ENCODE measurements around the gene M6PR. TPM values are rescaled to one million over a fixed set of nuclear protein-coding genes. Genes with fewer than 3 reads are reported as not detected.
"Not testable (repeated sequence)": the region's sequence is repeated elsewhere in the genome, so short reads cannot be mapped to it uniquely, and the experiment has no call there.

M6PR gene
- total RNA-seq, 4 donors from 2014 or later = 45.9 to 128 (median 75.4) TPM

GRCh38 chr12:8917031-8917430 lies 32.4 kb downstream of the M6PR start:
- peaks cover 0 to 7% of the 10 kb centered on the region in 2 donors for H3K4me1 ChIP-seq
- H3K27ac ChIP-seq = no peak overlapping the region
- TF ChIP-seq, protein P1, sequence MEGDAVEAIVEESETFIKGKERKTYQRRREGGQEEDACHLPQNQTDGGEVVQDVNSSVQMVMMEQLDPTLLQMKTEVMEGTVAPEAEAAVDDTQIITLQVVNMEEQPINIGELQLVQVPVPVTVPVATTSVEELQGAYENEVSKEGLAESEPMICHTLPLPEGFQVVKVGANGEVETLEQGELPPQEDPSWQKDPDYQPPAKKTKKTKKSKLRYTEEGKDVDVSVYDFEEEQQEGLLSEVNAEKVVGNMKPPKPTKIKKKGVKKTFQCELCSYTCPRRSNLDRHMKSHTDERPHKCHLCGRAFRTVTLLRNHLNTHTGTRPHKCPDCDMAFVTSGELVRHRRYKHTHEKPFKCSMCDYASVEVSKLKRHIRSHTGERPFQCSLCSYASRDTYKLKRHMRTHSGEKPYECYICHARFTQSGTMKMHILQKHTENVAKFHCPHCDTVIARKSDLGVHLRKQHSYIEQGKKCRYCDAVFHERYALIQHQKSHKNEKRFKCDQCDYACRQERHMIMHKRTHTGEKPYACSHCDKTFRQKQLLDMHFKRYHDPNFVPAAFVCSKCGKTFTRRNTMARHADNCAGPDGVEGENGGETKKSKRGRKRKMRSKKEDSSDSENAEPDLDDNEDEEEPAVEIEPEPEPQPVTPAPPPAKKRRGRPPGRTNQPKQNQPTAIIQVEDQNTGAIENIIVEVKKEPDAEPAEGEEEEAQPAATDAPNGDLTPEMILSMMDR (IDR thresholded peaks at IDR 0.05) = no peak
- TF ChIP-seq POLR2A (IDR thresholded peaks at IDR 0.05) = no peak
- no peaks in the 10 kb centered on the region for H3K27me3 ChIP-seq
- no peaks in the 10 kb centered on the region for H3K36me3 ChIP-seq
- H3K9me3 ChIP-seq = no peaks in the 10 kb centered on the region
- intact Hi-C loops (cut with DNase I; ENCODE audit: low total_unique reads) = no loop called here
- H3K4me3 ChIP-seq = no peak overlapping the region
- no peak for DNase-seq

GRCh38 chr12:8916154-8916553 lies 33.3 kb downstream of the M6PR start:
- Histone ChIP-seq H3K4me1 (peaks cover 0 to 7% of the 10 kb centered on the region in 2 donors), H3K36me3 (no peaks in the 10 kb centered on the region), H3K27me3 (no peaks in the 10 kb centered on the region), H3K27ac (no peak overlapping the region), H3K9me3 (no peaks in the 10 kb centered on the region), H3K4me3 (no peak overlapping the region)
- no peak for DNase-seq
- TF ChIP-seq POLR2A (IDR thresholded peaks at IDR 0.05) = no peak
- TF ChIP-seq, protein P1 (IDR thresholded peaks at IDR 0.05) = no peak
- intact Hi-C loops (cut with DNase I; ENCODE audit: low total_unique reads) = no loop called here

- TF ChIP-seq, protein P1 (IDR thresholded peaks at IDR 0.05) = no peak
- peak in 1 of 2 donors; percentile 8 for TF ChIP-seq POLR2A (IDR thresholded peaks at IDR 0.05)
- peak overlapping the region; percentile 66 to 82 for H3K4me3 ChIP-seq
- no peaks in the 10 kb centered on the region for H3K9me3 ChIP-seq
- peaks cover 0 to 7% of the 10 kb centered on the region in 2 donors for H3K4me1 ChIP-seq
- no peaks in the 10 kb centered on the region for H3K27me3 ChIP-seq
- intact Hi-C loops (cut with DNase I; ENCODE audit: low total_unique reads) = no loop called here
- no peaks in the 10 kb centered on the region for H3K36me3 ChIP-seq
- peak; percentile 41 to 46 for DNase-seq
- H3K27ac ChIP-seq = peak overlapping the region; percentile 91 to 96
Observed at GRCh38 chr12:8914716-8915526, 34.5 kb downstream of the M6PR start.

DNA sequence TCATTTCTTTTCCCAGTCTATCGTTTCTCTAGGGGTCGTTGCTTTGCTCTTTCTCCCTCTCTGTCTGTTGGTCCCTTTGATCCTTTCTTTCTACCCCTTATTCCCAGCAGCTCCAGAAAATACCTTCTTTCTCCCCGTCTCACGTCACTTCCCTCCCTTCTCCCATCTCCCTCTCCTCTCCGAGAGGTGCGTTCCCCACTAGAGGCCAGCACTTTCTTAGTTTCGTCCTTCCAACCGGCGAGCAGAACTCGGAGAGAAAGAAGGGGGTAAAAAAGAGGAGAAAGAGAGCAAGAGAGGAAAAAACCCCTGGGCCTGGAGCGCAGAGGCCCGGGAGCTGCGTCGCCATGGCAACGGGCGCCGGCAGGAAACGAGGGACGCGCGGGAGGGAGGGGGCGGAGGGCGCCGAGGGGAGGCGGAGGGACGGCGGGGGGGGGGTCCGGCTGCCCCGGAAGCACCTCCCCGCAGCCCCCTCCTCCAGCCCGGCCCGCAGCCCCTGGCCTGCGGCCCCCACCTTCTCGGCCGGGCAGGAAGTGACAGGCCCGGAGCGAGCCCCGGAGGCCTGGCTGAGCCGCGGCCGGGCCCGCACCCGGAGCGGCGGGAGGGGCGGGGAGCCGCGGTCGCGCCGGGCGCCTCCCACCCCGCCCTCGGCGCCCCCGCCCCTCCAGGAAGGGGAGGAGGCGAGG lies 35.3 kb downstream of the M6PR start, which contains the start of gene PHC1:
Gene PHC1, plus strand, starts transcription at position 477 of the 683 bp plus-strand sequence. CDS start 3,169 bp downstream, outside the sequence.
- peak within 1 kb of the TSS; percentile 66 to 82 for H3K4me3 ChIP-seq
- peak within 1 kb of the TSS; percentile 91 to 96 for H3K27ac ChIP-seq
- H3K4me1 ChIP-seq; H3K36me3 ChIP-seq; H3K27me3 ChIP-seq; intact Hi-C loops (cut with DNase I; ENCODE audit: low total_unique reads); H3K9me3 ChIP-seq: not testable (repeated sequence)
- peak; percentile 80 to 82 for DNase-seq
- TF ChIP-seq POLR2A (IDR thresholded peaks at IDR 0.05) = peak in 1 of 2 donors; percentile 24
- TF ChIP-seq, protein P1 (IDR thresholded peaks at IDR 0.05) = peak; percentile 27 to 64 (median 50)

DNA sequence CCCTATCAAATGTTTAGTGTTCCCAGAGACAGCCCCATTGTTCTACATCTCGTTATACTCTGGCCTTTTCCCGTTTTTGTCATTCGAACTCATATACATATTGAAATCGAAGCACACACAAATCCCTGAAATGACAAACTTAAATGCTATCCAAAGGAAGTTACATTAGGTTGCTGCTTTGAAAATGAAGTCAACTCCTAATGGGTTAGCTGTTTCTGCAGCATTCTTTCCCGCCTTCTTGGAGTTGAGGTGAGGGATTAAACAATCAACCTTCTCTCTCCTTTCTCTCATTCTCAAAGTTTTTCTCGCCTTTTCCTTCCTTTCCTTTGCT lies 35.8 kb downstream of the M6PR start:
- Histone ChIP-seq H3K36me3 (no peaks in the 10 kb centered on the region), H3K4me1 (peaks cover 0 to 7% of the 10 kb centered on the region in 2 donors), H3K9me3 (no peaks in the 10 kb centered on the region), H3K4me3 (peak overlapping the region; percentile 66 to 82), H3K27me3 (no peaks in the 10 kb centered on the region), H3K27ac (peak overlapping the region; percentile 91 to 96)
- no peak for DNase-seq
- intact Hi-C loops (cut with DNase I; ENCODE audit: low total_unique reads) = no loop called here
- TF ChIP-seq POLR2A (IDR thresholded peaks at IDR 0.05) = no peak
- TF ChIP-seq, protein P1 (IDR thresholded peaks at IDR 0.05) = no peak

Data from uterus (tissue), 4 donors.